HG03342 (cell line): ENCODE measurements around the gene STAT4.

ENCODE experiments used
- ATAC-seq: cut with Tn5 transposase; IDR thresholded peaks from one replicate; pipeline ENCODE4 v1.9.1; 2021; ENCODE audit warnings: mild to moderate bottlenecking, moderate library complexity; ENCODE audit not compliant: unreplicated experiment

STAT4 gene

DNA sequence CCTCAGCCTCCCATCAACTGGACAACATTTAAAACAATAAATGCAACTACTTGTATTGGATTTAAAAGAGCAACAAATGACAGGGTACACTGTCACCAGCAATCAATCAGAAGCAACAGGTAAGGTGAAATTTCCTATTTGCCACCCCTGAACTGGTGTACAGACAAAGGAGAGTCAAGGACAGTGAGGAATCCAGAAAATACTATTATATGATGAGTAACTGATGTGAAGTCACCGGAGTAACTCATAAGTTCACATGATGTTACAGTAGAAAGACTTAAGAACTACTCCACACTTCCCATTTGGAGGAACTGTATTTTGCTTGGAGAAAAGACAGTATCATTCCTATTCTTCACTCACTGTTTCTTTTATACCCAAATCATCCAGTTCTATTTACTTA, 132.7 kb downstream of the STAT4 start:
- no peak for ATAC-seq

DNA sequence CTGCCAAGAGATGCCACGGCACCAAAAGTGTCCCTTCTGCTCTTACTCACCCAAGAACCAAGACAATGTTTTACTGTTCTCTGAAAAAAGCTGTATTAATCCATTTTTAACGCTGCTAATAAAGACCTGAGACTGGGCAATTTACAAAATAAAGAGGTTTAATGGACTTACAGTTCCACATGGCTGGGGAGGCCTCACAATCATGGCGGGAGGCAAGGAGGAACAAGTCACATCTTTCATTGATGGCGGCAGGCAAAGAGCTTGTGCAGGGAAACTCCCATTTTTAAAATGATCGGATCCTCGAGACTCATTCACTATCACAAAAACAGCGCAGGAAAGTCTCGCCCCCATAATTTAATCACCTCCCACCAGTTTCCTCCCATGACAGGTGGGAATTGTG, 135.0 kb downstream of the STAT4 start:
- ATAC-seq: no peak

DNA sequence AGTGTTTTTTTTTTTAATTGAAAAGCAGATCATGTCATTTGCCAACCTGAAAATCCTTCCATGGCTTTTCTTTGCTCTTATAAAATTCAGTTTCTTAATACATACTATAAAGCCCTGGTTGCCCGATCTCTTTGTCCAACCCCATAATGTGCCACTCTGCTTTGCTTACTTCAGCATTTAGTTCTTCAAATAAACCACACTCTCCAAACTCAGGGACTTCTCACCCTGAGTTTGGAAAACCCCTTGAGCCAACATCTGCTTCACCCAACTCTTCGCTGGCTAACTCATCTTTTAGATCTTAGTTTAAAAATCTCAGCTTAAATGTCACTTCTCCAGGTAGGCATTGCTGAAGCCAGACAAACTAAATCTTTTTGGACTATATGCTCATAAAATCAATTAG, 135.6 kb downstream of the STAT4 start:
- no peak for ATAC-seq

DNA sequence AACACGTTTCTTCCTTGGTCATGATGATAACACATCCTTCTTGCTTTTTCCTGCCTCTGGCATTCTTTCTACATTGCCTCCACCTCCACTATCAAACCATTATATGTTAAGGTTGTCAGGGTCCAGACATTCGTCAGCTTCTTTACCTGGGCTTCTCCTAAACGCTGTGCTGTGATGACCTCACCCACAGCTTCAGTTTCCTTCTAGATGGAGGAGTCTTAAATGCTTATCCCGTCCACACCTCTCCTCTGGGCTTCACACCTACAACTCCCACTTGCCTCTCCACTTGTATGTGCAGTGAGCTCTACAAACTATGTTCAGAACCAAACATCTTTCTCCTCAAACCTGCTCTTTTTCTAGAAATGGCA, 136.2 kb downstream of the STAT4 start:
- no peak for ATAC-seq

DNA sequence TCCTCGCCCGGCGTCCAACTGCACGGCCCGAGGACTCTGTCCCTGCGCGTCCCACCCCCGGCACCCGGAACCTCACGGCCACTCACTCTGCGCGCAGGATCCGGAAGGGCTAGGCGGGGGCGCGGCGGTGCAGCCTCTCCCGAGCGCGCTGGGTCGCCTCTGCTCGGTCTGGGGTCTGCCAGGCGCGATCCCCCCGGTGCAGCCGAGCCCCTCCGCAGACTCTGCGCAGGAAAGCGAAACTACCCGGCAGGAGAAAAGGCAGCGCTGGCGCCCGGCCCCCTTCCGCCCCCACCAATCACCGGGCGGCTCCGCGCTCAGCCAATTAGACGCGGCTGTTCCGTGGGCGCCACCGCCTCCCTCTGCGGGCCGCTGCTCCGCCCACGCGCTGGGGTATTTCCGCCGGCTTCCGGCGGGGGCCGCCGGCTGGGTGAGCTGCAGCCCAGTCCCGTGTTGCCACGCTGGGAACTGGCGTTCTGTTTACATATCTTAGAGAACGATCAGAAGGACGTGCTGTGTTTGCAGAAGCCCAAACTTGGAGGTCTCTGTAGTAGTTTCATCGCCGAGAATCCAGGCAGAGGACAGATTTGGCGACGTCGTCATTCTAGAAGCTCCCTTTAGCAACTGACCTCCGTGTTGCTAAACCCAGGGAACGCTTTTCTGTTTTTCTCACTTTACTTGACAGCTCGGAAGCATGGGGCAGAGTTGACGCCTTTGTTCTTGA, 136.7 kb downstream of the STAT4 start, which contains the start of gene STAT1:
STAT1 (minus strand) TSS at position 240 of the 721 bp plus-strand sequence. CDS start 4,168 bp downstream, outside the sequence.
- ATAC-seq: peak; percentile 77

DNA sequence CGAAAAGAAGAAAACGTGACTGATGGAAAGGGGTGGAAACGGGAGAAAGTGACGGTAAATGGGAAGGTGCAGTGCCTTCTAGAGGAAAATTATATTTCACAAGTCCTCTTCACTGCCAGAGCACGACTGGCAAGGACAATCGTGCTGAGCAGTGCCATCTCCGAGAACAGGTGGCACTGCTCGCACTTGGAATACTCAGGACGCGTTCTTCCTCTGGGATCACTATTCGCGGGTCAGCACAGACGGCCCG, 137.2 kb downstream of the STAT4 start:
- ATAC-seq: no peak

DNA sequence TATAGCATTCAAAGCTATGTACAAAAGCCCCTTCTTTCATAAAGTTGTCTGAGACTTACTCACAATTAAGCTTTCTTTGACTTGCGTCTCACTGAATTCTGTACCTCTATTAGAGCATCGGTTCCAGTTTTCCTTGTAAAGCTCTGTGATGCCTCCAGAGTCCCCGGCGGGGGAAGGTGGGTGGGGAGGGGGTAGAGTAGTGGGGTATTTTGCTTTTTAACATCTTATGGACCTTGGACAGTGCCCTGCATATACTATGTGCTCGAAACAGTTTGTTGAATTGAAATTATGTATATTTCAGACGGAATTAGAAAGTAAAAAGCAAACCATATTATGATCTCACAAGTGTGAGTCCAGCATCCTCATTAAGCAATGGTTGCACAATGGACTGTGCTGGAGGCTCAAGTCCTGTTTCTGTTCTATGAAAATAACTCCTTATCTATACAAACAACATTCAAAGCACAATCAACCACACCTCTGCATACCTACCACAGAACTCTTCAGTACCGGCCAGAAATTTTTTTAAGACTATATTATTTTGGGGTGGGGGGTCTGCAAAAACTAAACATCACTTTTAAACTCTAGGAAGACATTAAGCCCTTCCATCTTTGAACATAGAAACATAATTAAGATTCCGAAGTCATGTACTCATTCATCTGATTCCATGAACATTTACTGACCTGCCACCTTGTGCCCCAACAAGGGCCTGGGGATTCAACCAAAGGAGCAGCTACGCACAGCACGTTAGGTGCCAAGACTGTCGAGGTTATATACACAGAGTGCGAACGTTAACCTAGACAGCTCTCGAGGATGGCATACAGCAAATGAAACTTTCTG, 137.7 kb downstream of the STAT4 start:
- no peak for ATAC-seq

DNA sequence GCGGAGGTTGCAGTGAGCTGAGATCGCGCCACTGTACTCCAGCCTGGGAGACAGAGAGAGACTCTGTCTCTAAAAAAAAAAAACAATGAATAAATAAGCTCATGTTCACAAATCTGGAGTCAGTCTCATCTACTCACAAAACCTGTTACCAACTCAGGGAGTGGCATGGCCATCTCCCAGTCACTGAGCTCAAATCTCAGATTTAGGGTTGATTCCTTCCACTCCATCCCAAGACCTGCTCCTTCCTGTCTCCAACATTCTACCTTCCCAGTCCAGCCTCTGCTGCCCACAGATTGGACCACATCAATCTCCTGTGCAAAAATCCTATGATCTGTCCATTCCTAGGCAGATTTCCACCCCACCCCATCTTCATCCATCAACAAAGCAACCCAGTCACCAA, 138.4 kb downstream of the STAT4 start:
- ATAC-seq: no peak

DNA sequence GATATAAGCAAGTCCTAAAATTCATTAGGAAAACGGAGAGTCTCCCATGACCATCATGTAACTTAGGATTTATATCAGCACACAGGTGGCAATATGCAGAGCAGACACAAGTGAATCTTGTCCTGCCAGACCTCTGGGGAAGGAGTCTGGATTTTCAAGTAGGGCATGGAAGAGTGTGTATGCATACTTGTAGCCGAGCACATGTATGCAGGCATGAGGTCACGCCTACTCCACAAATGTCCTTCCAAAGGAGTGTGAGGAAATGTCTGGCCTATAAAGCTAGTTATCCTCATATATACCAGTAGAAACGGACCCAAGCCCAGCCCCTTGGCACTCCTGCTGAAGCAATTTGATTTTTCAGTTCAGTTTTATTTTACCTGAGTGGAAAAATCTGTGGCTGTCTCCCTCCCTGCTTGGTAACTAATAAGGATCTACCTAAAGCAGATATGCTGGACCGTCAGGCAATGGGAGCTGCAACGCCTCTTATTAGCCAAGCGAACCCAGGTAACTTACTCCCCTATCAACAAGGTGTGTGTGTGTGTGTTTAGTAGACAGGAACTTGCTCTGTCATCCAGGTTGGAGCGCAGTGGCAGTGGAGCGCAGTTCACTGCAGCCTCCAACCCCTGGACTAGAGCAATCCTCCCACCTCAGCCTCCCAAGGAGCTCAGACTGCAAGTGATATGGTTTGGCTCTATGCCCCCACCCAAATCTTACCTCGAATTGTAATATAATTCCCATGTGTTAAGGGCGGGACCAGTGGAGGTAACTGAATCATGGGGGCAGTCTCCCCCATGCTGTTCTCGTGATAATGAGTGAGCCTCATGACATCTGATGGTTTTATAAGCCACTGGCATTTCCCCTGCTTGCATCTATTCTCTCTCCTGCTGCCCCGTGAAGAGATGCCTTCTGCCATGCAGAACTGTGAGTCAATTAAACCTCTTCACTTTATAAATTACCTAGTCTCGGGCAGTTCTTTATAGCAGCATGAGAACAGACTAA, 139.6 kb downstream of the STAT4 start:
- no peak for ATAC-seq

DNA sequence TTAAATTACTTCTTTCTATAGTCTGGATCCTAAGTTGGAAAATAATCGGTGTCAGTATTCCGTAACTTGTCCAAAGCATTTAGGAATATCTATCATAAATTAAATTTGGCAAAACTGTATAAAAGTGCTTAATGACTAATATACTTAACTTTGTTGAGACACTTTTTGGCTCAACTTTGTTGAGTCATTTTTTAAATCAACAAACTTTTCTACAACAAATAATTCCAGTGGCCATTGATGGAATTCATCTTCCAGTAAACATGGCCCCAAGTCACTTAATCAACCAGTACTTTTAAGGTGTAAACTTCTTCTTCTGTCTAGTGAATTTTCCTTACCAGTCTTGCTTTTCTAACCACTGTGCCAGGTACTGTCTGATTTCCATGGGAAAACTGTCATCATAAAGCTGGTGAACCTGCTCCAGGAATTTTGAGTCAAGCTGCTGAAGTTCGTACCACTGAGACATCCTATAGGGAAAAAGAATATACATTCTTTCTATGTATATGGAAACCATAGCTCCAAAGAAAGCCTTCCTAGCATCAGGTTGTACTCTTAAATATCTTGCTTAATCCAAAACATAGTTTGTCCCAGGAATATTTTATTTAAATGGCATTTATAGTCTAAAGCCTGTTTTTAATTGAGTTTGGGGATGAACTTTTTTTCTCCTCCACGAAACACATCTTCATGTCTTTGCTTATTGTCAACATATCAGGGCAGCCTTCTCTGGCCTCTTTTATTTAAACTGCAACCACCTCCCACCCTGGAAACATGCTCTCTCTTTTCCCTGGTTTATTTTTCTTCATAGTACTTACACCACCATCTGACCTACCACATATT, 141.0 kb downstream of the STAT4 start:
- ATAC-seq: no peak

DNA sequence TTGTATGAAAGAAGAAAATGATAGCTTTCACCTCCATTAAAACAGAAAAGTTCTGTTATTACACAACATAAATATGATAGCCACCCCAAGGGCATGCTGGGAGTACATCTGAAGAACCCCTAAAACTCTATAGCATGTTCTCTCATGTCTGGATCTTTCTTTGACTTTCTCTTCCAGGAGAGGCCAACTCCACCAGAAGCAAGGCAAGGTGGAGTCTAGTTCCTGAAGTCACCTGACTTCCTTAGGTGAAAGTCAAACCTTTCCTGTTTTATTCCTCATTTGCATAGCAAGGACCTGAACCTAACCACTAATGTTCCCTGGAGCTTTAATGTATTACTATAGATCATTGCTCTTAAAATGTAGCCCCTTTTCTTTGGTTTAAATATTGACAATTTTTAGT, 142.5 kb downstream of the STAT4 start:
- ATAC-seq: no peak

DNA sequence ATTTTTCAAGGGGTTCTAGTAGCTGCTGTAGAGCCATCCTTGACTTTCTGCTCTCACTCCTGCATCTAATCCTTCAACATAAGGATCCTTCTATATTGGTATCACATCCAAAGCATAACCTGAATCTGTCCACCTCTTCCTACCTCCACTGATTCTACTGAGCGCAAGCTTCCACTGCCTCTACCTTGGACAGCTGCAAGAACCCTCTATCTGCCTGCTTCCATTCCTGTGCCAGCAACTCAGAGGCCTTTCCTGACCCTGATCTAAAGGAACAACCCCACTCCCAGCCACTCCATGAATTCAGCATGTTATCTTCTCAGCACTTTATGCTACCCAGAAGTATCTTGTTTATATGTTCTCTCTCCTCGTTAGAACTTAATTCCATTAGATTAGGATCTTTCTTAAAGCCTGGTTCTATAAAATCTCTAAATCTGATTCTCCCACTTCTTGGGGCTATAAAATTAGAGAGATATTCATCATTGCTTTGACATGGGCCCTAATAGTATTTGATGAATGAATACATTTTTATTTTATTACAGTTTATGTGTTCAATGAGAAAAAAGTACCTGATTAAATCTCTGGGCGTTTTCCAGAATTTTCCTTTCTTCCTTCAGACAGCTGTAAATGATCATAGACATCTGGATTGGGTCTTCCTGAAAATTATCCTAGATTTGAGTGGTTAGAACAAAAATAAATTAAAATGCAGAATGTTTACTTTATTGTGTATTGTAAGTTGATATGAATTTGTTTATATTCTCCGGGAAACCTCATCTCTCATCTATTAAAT, 143.6 kb downstream of the STAT4 start:
- ATAC-seq: no peak

DNA sequence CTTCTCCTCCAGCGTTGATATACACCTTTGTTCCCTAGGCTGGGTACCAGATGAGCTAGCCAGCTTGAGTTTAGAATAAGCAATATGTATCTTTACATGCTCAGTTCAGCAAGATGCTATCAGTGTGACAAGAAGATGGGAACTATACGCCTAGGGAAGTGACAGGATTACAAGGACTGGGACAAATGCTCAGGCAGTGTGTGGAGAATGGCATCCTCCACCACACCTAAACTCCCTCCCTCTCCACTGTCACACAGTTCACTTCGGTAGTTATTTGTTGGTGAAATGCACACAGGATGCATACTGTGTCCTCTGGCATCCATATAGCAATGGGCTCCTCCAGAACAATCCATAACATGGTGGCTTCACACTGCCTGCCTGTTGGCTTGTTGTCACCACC, 144.5 kb downstream of the STAT4 start:
- ATAC-seq: no peak

DNA sequence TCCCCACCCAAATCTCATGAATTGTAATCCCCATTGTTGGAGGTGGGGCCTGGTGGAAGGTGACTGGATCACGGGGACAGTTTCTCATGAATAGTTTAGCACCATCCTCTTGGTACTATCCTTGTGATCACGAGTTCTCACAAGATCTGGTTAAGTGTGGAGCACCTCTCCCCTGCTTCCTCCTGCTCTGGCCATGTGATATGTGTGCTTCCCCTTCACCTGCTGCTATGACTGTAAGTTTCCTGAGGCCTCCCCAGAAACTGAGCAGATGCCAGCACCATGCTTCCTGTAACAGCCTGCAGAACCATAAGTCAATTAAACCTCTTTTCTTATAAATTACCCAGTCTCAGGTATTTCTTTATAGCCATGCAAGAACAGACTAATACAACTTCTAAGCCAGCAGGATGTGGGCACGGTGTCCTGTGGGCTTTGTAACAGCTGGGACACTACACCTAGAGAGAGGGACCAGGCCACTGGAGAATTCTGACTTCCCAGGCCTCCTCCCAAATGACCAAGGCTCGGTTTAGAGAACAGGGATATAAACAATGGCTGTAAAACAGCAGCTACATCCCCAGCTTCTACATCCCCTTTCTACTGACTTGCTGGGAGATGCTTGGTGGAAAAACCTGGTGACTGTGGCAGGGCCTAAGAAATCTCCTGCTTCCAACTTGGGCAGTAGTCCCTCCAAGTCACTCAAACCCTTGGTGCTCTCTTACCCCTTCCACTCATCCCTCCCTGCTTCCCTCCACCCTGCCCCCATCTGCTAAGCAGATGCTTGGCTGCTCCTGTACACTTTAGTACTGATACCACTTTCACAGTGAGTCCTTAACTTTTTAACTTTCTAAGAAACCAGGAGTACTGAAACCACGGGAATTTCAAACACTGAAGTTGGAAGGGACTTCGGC, 147.1 kb downstream of the STAT4 start:
- no peak for ATAC-seq

DNA sequence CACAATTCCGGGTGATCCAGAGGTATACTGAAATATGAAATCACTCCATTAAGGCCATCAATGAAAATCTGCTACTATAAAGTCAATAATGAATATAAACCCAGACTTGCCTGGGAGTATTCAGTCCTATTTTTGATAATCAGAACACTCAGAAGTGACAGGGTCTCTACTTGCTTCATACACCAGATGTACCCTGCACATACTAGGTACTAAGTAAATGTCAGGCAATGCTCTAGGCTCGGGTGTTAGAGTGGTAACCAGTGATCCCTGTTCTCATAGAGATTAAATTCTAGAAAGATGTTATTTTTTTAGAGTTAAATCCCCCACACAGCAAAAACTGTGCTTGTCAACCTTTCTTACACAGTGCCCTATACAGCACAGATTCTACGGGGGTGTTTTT, 149.2 kb downstream of the STAT4 start:
- no peak for ATAC-seq

DNA sequence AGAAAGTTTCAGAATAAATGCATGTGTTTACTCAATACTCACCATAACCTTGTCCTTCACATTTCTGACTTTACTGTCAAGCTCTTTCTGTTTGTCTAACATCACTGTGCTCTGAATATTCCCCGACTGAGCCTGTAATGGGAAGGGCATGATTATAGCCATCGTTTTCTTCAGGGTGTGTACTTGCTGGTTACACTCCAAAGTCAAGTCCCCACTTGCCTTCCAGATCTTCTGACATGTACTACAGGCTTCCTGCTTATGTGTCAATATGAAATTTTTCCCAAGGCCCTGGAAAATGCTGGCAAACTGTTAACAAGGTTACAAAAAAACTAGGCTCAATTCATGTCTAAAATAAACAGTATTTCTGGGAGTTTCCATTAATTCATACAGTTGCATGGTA, 149.8 kb downstream of the STAT4 start:
- no peak for ATAC-seq

DNA sequence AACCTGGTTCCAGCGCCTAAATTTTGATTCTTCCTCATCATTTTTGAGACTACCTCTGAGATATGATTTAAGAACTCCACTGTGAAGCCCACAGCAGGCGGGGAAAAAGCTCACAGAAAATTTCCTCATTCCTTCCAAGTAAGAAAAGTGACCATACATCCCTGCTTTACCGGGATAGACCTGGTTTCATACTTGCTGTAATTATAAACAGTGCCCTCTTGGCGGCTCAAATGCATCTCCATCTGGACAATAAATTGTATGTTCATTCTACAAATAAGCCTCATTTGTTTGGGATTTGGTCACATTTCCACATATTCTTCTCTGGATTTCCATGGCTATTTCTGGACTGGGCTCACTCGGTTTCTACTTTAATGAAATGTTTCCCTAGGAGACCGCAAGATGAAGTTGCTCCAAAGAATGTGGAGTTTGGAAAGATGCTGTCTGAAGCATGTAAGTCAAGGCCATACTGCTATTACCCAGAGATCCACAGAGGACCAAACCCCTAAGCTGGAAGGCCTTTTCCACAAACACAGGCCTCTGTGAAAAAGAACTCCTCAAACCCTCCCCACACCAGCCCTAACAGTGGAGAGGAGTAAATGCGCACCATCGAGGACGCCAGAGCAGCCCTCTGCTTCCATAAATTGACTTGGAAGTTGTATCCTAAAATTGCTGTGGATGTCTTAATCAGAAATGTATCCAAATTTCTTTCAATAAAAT, 150.7 kb downstream of the STAT4 start:
- no peak for ATAC-seq

DNA sequence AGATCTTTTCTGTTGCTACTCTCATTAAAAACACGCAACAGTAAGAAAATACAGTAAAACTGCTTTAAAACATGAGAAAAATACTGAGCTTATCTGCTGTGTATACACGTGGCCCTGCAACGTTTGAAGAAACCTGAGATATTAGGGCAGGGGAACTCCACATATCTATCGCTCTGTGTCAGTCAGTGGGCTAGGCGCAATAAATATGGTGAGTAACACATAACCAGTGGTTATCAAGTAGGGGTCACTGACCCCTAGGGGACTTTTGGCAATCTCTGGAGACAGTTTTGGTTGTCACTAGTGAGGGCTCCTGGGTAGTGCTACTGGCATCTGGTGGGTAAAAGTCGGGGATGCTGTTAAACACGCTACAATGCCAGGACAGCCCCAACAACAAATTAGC, 151.7 kb downstream of the STAT4 start:
- ATAC-seq: no peak
